CD4-positive, CD25-positive, alpha-beta regulatory T cell (primary cell): ENCODE measurements around the gene HPCA. TPM values are rescaled to one million over a fixed set of nuclear protein-coding genes. Genes with fewer than 3 reads are reported as not detected.

ENCODE experiments used
- ATAC-seq, 2 donors: fragments of 150-1000 bp; cut with Tn5 transposase; one replicate each; pipeline ENCODE4 v1.10.0; 2021; ENCODE audit warnings: low read depth in 2 of 2, moderate number of reproducible peaks in 2 of 2, moderate library complexity in 1 of 2
- DNase-seq, 3 donors: peaks; one replicate each; pipeline versions ENCODE4 v3.0.0 to v3.0.0-alpha.2; 2012 to 2022; ENCODE audit warnings: mixed read lengths in 1 of 3
- H3K27ac ChIP-seq: one replicate; pipeline ENCODE4 v1.7.0; 2013; ENCODE audit warnings: mild to moderate bottlenecking, low read length; ENCODE audit not compliant: insufficient read depth, poor library complexity, severe bottlenecking
- H3K27me3 ChIP-seq: one replicate; pipeline ENCODE4 v1.7.0; 2013; ENCODE audit warnings: low read length; ENCODE audit not compliant: control insufficient read depth, insufficient read depth
- H3K36me3 ChIP-seq: one replicate; pipeline ENCODE4 v1.7.0; 2013; ENCODE audit warnings: mild to moderate bottlenecking, low read length, moderate library complexity; ENCODE audit not compliant: control insufficient read depth, insufficient read depth
- H3K4me1 ChIP-seq: 2 replicates; pipeline ENCODE4 v1.7.0; 2013; ENCODE audit warnings: mild to moderate bottlenecking, low read length; ENCODE audit not compliant: insufficient read depth, control insufficient read depth, poor library complexity, severe bottlenecking
- H3K4me3 ChIP-seq: one replicate; pipeline ENCODE4 v1.7.0; 2013; ENCODE audit warnings: low read depth, mild to moderate bottlenecking, low read length, moderate library complexity
- H3K9me3 ChIP-seq, 2 experiments: 1 replicate in 1 of 2; 2 replicates in 1 of 2; pipeline ENCODE4 v1.7.0; 2013; ENCODE audit warnings: low read length in 2 of 2, mild to moderate bottlenecking in 1 of 2, moderate library complexity in 1 of 2; ENCODE audit not compliant: control insufficient read depth in 2 of 2
- H3K27ac Mint-ChIP-seq, 3 donors: one replicate each; pipeline ENCODE4 v1.8.0; 2020 to 2022; ENCODE audit warnings: mild to moderate bottlenecking in 3 of 3, mixed read lengths in 3 of 3, moderate library complexity in 2 of 3
- H3K27me3 Mint-ChIP-seq: one replicate; pipeline ENCODE4 v1.8.0; 2022; ENCODE audit warnings: mild to moderate bottlenecking, mixed read lengths
- H3K36me3 Mint-ChIP-seq: one replicate; pipeline ENCODE4 v1.8.0; 2020; ENCODE audit warnings: mixed read lengths
- H3K4me1 Mint-ChIP-seq, 4 donors: one replicate each; pipeline ENCODE4 v1.8.0; 2020 to 2022; ENCODE audit warnings: mixed read lengths in 4 of 4, mild to moderate bottlenecking in 1 of 4
- H3K4me3 Mint-ChIP-seq, 4 donors: one replicate each; pipeline ENCODE4 v1.8.0; 2020 to 2022; ENCODE audit warnings: mild to moderate bottlenecking in 4 of 4, mixed read lengths in 4 of 4, moderate library complexity in 3 of 4
- H3K9me3 Mint-ChIP-seq, 7 donors: one replicate each; pipeline ENCODE4 v1.8.0; 2020 to 2022; ENCODE audit warnings: mixed read lengths in 7 of 7, mild to moderate bottlenecking in 3 of 7, moderate library complexity in 2 of 7
- polyA plus RNA-seq, 4 donors: library from polyadenylated mRNA; unstranded; fragments of 300-500 nt; fragmentation: Illumina TruSeq; gene quantifications; one replicate each; pipeline ENCODE4 v1.2.3, GENCODE V29; 2021
- total RNA-seq: library from RNA; stranded (reverse); gene quantifications from one replicate; pipeline ENCODE4 v1.2.3, GENCODE V29; 2022

The HPCA gene
- total and polyA plus RNA-seq, 5 donors from 2014 or later = not detected

DNA sequence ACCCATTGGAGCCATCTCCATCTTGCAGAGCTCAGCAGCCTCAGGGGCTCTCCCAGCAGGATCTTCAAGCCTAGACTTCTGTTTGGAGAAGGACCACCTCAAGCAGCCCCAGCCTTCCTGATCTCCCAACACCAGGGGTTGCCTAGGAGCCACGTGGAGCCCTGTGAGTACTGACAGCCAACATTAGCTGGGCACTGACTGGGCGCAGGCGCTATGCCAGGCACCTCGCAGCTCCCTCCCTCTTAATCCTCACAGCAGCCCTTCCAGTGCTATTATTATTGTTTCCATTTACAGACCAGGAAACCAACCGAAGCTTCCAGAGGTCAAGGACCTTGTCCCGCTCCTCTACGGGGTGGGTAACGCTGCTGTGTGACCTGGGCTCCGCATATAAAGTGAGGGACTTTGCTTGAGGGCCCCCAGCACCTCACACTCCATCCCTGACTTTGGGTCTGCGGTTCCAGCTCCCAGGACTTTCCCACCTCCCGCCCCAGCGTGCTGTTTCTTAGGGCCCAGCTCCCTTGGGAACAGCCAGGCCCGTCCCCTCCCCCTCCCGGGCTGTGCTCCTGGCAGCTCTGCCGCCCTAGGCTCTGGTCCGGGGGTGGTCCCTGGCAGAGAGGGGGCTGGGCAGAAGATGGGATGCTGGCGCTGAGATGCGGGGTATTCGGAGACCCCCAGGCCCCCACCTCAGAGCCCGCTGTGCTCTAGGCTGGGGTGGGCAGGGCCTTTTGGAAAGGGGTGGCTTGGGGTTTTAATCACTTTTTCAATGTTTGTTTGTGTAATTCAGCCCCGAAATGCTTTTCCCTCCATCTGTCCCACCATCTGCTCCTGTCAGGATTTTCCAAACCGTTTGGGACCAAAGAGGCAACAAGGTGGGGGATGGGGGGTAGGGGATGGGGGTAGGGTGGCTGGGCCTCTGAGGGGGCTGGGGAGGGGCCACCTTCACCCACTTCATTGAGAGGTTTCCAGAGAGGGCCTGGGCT lies 4.1 kb upstream of the HPCA start:
- Mint-ChIP-seq H3K4me3 (no peak overlapping the region), H3K9me3 (peaks cover 0 to 2% (median 0%) of the 10 kb centered on the region in 7 donors), H3K36me3 (no peaks in the 10 kb centered on the region), H3K4me1 (peaks cover 0 to 9% (median under 1%) of the 10 kb centered on the region in 4 donors), H3K27me3 (peaks cover 56% of the 10 kb centered on the region), H3K27ac (no peak overlapping the region)
- H3K4me1 ChIP-seq = no peaks in the 10 kb centered on the region
- no peaks in the 10 kb centered on the region for H3K36me3 ChIP-seq
- DNase-seq = no peak
- no peaks in the 10 kb centered on the region for H3K9me3 ChIP-seq
- H3K27ac ChIP-seq = no peak overlapping the region
- no peak overlapping the region for H3K4me3 ChIP-seq
- ATAC-seq = no peak
- H3K27me3 ChIP-seq = peaks cover 2% of the 10 kb centered on the region

DNA sequence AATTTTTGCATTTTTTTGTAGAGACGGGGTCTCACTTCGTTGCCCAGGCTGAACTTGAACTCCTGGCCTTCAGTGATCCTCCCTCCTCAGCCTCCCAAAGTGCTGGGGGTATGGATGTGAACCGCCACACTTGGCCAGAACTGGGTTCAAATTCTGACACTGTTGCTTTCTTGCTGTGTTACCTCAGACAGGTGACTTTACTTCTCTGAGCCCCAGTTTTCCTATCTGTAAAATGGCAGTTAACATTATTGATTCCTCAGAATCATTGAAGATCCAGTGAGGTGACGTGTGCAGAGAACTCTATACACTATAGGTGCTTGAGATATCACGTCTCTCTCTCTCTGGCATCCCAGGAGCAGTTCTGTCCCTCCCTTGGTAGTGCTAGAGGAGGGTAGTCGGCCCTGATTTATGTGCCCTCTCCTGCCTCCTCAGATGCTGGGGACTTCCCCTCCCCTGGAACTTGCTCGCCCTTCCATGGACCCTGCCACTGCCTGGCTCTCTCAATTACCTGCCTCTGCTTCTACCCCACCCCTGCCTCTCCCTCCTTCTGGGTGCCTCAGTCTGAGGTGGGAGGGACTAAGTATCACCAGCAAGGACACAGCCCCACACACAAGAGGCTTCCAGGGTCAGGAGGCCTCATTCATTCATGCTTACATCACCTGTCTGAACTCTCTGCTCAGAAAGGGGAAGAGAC lies 2.8 kb upstream of the HPCA start:
- Mint-ChIP-seq H3K4me3 (no peak overlapping the region), H3K27ac (no peak overlapping the region), H3K4me1 (peaks cover 0 to 7% (median under 1%) of the 10 kb centered on the region in 4 donors), H3K9me3 (peaks cover 0 to 2% (median 0%) of the 10 kb centered on the region in 7 donors), H3K36me3 (no peaks in the 10 kb centered on the region), H3K27me3 (peaks cover 62% of the 10 kb centered on the region)
- Histone ChIP-seq H3K4me1 (no peaks in the 10 kb centered on the region), H3K27me3 (peaks cover 7% of the 10 kb centered on the region), H3K27ac (no peak overlapping the region), H3K9me3 (no peaks in the 10 kb centered on the region), H3K4me3 (no peak overlapping the region), H3K36me3 (no peaks in the 10 kb centered on the region)
- DNase-seq = no peak
- no peak for ATAC-seq

DNA sequence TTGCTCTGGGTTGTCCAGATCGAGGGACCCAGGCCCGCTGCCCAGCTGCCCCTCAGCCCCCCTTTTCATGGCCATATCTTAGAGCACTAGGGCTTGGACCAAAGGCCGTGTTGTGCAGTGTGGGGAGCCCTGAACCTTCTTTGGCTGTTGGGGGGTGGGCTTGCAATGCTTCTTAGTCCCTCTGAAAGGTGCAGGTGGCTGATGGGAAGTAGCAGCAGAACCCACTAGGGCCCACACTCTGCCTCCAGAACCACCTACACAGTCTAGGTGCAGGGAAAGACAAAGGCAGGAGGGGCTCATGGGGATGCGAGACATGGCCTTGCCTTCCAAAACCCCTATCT lies 2.3 kb upstream of the HPCA start:
- no peak overlapping the region for H3K27ac ChIP-seq
- H3K9me3 ChIP-seq = no peaks in the 10 kb centered on the region
- H3K9me3 Mint-ChIP-seq = peaks cover 0 to 2% (median 0%) of the 10 kb centered on the region in 7 donors
- peaks cover 0 to 7% (median under 1%) of the 10 kb centered on the region in 4 donors for H3K4me1 Mint-ChIP-seq
- no peak overlapping the region for H3K27ac Mint-ChIP-seq
- DNase-seq (no peak), ATAC-seq (no peak)
- H3K36me3 Mint-ChIP-seq = no peaks in the 10 kb centered on the region
- H3K4me3 ChIP-seq = no peak overlapping the region
- H3K4me1 ChIP-seq = no peaks in the 10 kb centered on the region
- H3K4me3 Mint-ChIP-seq = no peak overlapping the region
- peaks cover 62% of the 10 kb centered on the region for H3K27me3 Mint-ChIP-seq
- no peaks in the 10 kb centered on the region for H3K36me3 ChIP-seq
- peaks cover 7% of the 10 kb centered on the region for H3K27me3 ChIP-seq

DNA sequence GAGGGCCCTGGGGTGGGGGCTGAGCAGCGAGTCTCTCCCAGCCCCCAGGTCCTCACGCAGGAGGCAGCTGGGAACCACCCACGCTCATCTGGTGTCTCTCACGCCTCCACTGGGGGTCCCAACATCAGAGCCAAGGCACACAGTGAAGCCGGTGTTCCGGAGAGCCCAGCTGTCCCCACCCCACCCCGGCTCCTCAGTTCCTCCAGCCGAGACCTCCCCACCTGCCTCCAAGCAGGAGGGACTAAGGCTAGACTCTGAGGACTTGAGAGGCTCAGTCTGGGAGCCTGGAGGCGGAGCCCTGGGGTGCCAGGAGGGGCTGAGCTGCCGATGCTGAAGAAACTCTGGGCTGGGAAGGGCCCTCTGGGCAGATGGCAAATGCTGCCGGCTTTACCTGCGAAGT lies 1.6 kb upstream of the HPCA start:
- Mint-ChIP-seq H3K4me3 (no peak overlapping the region), H3K36me3 (no peaks in the 10 kb centered on the region), H3K27ac (no peak overlapping the region), H3K4me1 (peaks cover 0 to 7% (median under 1%) of the 10 kb centered on the region in 4 donors), H3K9me3 (peaks cover 0 to 2% (median 0%) of the 10 kb centered on the region in 7 donors), H3K27me3 (peaks cover 69% of the 10 kb centered on the region)
- H3K27me3 ChIP-seq = peaks cover 7% of the 10 kb centered on the region
- H3K36me3 ChIP-seq = no peaks in the 10 kb centered on the region
- no peaks in the 10 kb centered on the region for H3K4me1 ChIP-seq
- no peak overlapping the region for H3K4me3 ChIP-seq
- no peaks in the 10 kb centered on the region for H3K9me3 ChIP-seq
- no peak for DNase-seq
- no peak for ATAC-seq
- no peak overlapping the region for H3K27ac ChIP-seq

DNA sequence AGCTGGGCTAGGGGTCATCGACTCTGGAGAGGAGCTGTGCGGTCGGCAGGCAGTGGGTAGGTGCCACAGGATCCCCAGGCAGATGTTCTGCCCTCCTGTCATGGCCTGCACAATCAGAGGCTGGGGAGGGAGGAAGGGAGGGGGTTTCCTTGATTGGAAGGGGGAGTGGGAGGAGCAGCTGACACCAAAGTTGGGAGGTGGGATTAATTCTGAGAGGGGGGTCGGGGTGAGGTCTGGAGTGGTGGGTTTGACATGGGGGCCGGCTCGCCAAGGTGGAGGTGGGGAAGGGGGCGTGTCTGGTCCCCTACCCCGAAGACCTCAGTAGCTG lies 651 bp upstream of the HPCA start:
- Histone ChIP-seq H3K36me3 (no peaks in the 10 kb centered on the region), H3K4me1 (no peaks in the 10 kb centered on the region), H3K4me3 (no peak overlapping the region), H3K9me3 (no peaks in the 10 kb centered on the region), H3K27ac (no peak overlapping the region), H3K27me3 (peaks cover 7% of the 10 kb centered on the region)
- peaks cover 0 to 7% (median under 1%) of the 10 kb centered on the region in 4 donors for H3K4me1 Mint-ChIP-seq
- peaks cover 77% of the 10 kb centered on the region for H3K27me3 Mint-ChIP-seq
- no peak overlapping the region for H3K4me3 Mint-ChIP-seq
- H3K36me3 Mint-ChIP-seq = no peaks in the 10 kb centered on the region
- H3K9me3 Mint-ChIP-seq = peaks cover 0 to 2% (median 0%) of the 10 kb centered on the region in 7 donors
- no peak overlapping the region for H3K27ac Mint-ChIP-seq
- no peak for ATAC-seq
- DNase-seq = no peak

DNA sequence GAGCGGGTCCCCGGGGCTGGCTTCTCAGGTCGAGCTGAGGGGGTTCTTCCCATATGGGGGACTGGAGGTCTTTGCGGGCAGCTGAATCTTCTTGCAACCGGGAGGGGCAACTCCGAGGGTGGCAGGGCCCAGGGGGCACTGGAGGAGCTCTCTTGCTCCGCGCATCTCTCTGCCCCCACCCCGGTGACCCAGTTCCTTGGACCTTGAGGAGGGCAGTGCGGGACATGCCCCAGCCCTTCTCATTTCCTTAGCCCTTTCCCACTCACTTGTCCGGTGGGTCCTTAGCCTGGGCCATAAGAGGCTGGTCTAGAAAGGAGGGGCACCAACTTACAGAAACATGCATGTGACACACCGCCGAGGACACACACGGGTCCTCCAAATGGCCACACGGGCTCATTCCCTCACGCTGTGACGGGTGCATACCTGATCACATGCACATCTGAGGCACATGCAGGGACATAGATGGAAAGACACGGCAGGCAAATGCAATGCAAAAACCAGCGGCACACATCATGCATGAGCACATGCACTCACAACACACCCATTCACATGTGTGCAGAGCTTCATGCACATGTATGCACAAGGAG lies 630 bp downstream of the HPCA start:
- Histone ChIP-seq H3K9me3 (no peaks in the 10 kb centered on the region), H3K27me3 (peaks cover 14% of the 10 kb centered on the region), H3K4me1 (no peaks in the 10 kb centered on the region), H3K27ac (no peak overlapping the region), H3K4me3 (no peak overlapping the region), H3K36me3 (no peaks in the 10 kb centered on the region)
- H3K36me3 Mint-ChIP-seq = no peaks in the 10 kb centered on the region
- no peak for DNase-seq
- no peak for ATAC-seq
- H3K27ac Mint-ChIP-seq = no peak overlapping the region
- H3K4me3 Mint-ChIP-seq = no peak overlapping the region
- H3K27me3 Mint-ChIP-seq = peaks cover 77% of the 10 kb centered on the region
- H3K9me3 Mint-ChIP-seq = peaks cover 0 to 2% (median 0%) of the 10 kb centered on the region in 7 donors
- peaks cover 0 to 11% (median under 1%) of the 10 kb centered on the region in 4 donors for H3K4me1 Mint-ChIP-seq

DNA sequence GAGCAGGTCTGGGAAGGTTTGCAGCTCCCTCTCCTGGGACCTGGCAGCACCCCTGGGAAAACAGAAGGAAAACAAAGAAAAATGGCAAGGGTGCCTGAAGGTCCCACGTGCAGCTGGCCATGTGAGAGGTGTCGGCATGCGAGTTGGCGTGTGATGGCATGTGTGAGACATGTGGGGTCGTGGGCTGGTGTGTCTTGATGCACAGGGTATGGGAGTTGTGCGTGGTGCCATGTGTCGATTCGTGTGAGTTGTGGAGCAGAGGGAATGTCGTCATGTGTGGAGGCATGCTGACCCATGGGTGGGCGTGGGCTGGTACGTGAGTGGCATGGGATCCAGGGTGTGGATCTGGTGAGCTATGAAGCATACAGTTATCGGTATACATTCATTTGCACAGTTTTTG lies 1.3 kb downstream of the HPCA start:
- Mint-ChIP-seq H3K4me1 (peaks cover 0 to 18% (median 4%) of the 10 kb centered on the region in 4 donors), H3K9me3 (peaks cover 0 to 3% (median 0%) of the 10 kb centered on the region in 7 donors), H3K36me3 (no peaks in the 10 kb centered on the region), H3K4me3 (no peak overlapping the region), H3K27ac (no peak overlapping the region), H3K27me3 (peaks cover 81% of the 10 kb centered on the region)
- Histone ChIP-seq H3K9me3 (no peaks in the 10 kb centered on the region), H3K36me3 (no peaks in the 10 kb centered on the region), H3K4me1 (no peaks in the 10 kb centered on the region), H3K27me3 (peaks cover 16% of the 10 kb centered on the region), H3K4me3 (no peak overlapping the region), H3K27ac (no peak overlapping the region)
- no peak for ATAC-seq
- no peak for DNase-seq
